Osteoblast (primary cell): ENCODE results near the gene TGFBR2. TPM values are rescaled to one million over a fixed set of nuclear protein-coding genes. Genes with fewer than 3 reads are reported as not detected.

ENCODE experiments used
- DNase-seq: peaks from one replicate; pipeline ENCODE4 v3.0.0; 2011; ENCODE audit warnings: low spot score, mixed read lengths; ENCODE audit not compliant: insufficient read length; ENCODE audit errors: missing footprints
- H2AFZ ChIP-seq: 2 replicates; pipeline ENCODE4 v1.6.0; 2011; ENCODE audit warnings: mild to moderate bottlenecking, low read length
- H3K27ac ChIP-seq: 2 replicates; pipeline ENCODE4 v1.5.1; 2011; ENCODE audit warnings: mild to moderate bottlenecking, low read depth, low read length, moderate library complexity
- H3K27me3 ChIP-seq: 2 replicates; pipeline ENCODE4 v1.6.0; 2012; ENCODE audit warnings: mild to moderate bottlenecking, control low read depth, inconsistent platforms, low read length, moderate library complexity; ENCODE audit not compliant: insufficient read depth
- H3K36me3 ChIP-seq: 2 replicates; pipeline ENCODE4 v1.5.1; 2011; ENCODE audit warnings: mild to moderate bottlenecking, low read length, control low read depth, moderate library complexity; ENCODE audit not compliant: insufficient read depth
- H3K4me1 ChIP-seq: 2 replicates; pipeline ENCODE4 v1.5.1; 2011; ENCODE audit warnings: mild to moderate bottlenecking, low read length, control low read depth, moderate library complexity; ENCODE audit not compliant: insufficient read depth
- H3K4me2 ChIP-seq: 2 replicates; pipeline ENCODE4 v1.6.0; 2011; ENCODE audit warnings: mild to moderate bottlenecking, low read length; ENCODE audit not compliant: insufficient read depth
- H3K4me3 ChIP-seq: fragments of 200-600 bp; sonication (generic); 3 replicates; pipeline ENCODE4 v1.5.1; 2012; ENCODE audit warnings: mild to moderate bottlenecking, low read length, inconsistent platforms; ENCODE audit not compliant: insufficient read depth
- H3K79me2 ChIP-seq: 2 replicates; pipeline ENCODE4 v1.6.0; 2012; ENCODE audit warnings: mild to moderate bottlenecking, low read length, control low read depth, inconsistent platforms; ENCODE audit not compliant: insufficient read depth
- H3K9me3 ChIP-seq: 2 replicates; pipeline ENCODE4 v1.5.1; 2011; ENCODE audit warnings: low read depth, low read length, control low read depth
- H4K20me1 ChIP-seq: 2 replicates; pipeline ENCODE4 v1.6.0; 2012; ENCODE audit warnings: mild to moderate bottlenecking, low read length, control low read depth; ENCODE audit not compliant: insufficient read depth
- total RNA-seq: library from RNA; depleted of rRNA; stranded (reverse); fragments of >200 nt; gene quantifications from 2 replicates; pipeline ENCODE4 v1.2.3, GENCODE V29; 2012
- TF ChIP-seq, protein P1 (sequence below): IDR thresholded peaks from 2 replicates; pipeline ENCODE4 v1.5.1; 2011; ENCODE audit warnings: mild to moderate bottlenecking, low read depth, low read length, moderate library complexity; ENCODE audit errors: extremely low read depth

The TGFBR2 gene
- total RNA-seq, 1 donor: 118 TPM

DNA sequence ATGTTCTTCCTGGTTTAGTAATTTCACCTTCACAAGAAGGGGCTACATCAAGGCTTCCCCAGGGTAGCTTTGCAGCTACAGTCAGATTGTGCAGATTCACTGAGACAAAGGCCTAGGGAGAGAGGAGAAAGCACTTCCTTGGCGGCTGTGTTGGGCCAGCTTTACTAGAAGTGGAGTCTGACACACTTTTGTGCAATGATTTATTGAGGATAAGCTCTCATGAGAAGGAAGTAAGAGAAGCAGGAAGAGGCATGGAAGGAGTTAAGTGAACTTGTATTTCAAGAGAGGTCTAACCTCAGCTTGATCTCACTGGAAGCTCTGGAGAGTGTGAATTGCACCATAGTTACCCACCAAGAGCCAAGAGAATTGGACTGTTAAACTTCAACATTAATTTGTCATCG is 78.9 kb downstream of the TGFBR2 start:
- DNase-seq: no peak

DNA sequence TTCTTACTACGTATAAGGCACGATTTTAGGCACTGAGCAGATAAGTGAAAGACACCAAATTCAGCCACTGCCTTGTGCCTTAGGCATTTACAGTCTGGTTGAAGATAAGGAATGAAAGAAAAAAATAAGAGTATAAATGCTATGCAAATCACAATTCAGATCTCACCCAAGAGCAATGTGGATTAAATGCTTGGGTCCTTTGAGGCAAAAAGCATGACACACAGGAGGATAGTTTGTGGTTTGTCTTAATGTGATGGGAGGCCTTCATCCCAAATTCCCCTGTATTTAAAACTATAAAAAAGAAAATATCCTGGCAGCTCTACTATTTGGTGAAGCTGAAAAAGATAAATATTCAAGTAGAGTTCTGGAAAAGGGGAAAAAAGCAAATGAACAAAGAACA is 79.8 kb downstream of the TGFBR2 start:
- peaks cover 23% of the 10 kb centered on the region for H3K79me2 ChIP-seq
- no peaks in the 10 kb centered on the region for H3K27me3 ChIP-seq
- H3K4me2 ChIP-seq: no peak overlapping the region
- H3K4me1 ChIP-seq: peaks cover 48% of the 10 kb centered on the region
- peaks cover 41% of the 10 kb centered on the region for H3K36me3 ChIP-seq
- no peak overlapping the region for H3K4me3 ChIP-seq
- TF ChIP-seq, protein P1, sequence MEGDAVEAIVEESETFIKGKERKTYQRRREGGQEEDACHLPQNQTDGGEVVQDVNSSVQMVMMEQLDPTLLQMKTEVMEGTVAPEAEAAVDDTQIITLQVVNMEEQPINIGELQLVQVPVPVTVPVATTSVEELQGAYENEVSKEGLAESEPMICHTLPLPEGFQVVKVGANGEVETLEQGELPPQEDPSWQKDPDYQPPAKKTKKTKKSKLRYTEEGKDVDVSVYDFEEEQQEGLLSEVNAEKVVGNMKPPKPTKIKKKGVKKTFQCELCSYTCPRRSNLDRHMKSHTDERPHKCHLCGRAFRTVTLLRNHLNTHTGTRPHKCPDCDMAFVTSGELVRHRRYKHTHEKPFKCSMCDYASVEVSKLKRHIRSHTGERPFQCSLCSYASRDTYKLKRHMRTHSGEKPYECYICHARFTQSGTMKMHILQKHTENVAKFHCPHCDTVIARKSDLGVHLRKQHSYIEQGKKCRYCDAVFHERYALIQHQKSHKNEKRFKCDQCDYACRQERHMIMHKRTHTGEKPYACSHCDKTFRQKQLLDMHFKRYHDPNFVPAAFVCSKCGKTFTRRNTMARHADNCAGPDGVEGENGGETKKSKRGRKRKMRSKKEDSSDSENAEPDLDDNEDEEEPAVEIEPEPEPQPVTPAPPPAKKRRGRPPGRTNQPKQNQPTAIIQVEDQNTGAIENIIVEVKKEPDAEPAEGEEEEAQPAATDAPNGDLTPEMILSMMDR: no peak
- H2AFZ ChIP-seq: no peak overlapping the region
- no peak for DNase-seq
- no peak overlapping the region for H3K27ac ChIP-seq
- no peaks in the 10 kb centered on the region for H3K9me3 ChIP-seq
- H4K20me1 ChIP-seq: no peaks in the 10 kb centered on the region

More for the DNA sequence above, 78.9 kb downstream of the TGFBR2 start:
- Histone ChIP-seq H3K4me3 (no peak overlapping the region), H3K79me2 (peaks cover 23% of the 10 kb centered on the region), H3K4me2 (no peak overlapping the region), H2AFZ (no peak overlapping the region), H3K4me1 (peaks cover 47% of the 10 kb centered on the region), H3K27me3 (no peaks in the 10 kb centered on the region), H3K9me3 (no peaks in the 10 kb centered on the region), H3K36me3 (peaks cover 32% of the 10 kb centered on the region), H4K20me1 (no peaks in the 10 kb centered on the region), H3K27ac (no peak overlapping the region)
- TF ChIP-seq, protein P1: no peak

DNA sequence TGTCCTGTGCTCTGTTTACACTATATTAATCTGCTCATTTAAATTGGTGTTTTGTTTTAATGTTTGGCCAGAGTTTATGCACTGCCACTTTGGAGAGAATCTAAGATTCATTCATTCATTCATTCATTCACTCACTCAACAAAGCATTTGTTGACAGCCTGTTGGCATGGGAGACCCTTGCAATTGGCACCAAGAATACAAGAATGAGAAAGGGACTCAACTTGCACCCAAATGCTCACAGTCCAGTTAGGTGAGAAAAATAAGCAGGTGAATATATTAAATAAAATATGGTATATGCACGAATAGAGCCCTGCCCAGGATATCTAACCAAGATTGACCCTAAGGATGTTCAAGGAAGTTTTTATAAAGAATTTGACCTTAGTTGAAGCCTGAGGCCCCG is 80.4 kb downstream of the TGFBR2 start:
- H2AFZ ChIP-seq: no peak overlapping the region
- no peak for DNase-seq
- H4K20me1 ChIP-seq: no peaks in the 10 kb centered on the region
- H3K79me2 ChIP-seq: peaks cover 23% of the 10 kb centered on the region
- TF ChIP-seq, protein P1: no peak
- H3K4me3 ChIP-seq: no peak overlapping the region
- no peaks in the 10 kb centered on the region for H3K9me3 ChIP-seq
- H3K27ac ChIP-seq: no peak overlapping the region
- H3K4me2 ChIP-seq: no peak overlapping the region
- H3K4me1 ChIP-seq: peaks cover 41% of the 10 kb centered on the region
- H3K27me3 ChIP-seq: no peaks in the 10 kb centered on the region
- peaks cover 46% of the 10 kb centered on the region for H3K36me3 ChIP-seq

DNA sequence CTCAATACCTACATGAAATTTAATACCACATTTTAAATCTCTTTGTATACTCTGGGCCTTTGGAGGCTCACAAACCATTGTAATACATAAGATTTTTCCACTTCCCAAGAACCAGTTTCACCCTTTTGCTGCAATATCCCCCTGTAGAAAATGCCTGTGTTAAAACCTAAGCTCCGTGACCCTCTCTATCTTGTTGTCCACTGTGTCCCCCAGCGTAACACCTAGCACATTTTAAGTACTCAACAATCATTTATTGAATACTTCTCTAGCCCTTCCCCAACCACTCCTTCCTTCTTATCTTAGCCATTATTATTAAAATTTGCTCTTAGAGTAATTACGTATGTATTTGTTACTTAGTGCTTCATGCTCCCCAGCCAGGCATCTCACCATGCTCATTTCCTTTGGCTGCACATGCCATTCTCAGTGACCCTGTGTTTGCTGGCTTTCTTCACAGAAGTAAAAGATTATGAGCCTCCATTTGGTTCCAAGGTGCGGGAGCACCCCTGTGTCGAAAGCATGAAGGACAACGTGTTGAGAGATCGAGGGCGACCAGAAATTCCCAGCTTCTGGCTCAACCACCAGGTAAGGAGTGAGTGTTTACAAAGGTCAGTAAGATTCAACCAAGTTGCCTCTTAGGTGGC is 81.6 kb downstream of the TGFBR2 start:
- Histone ChIP-seq H3K27me3 (no peaks in the 10 kb centered on the region), H3K27ac (peak overlapping the region; percentile 74), H3K4me1 (peaks cover 31% of the 10 kb centered on the region), H3K36me3 (peaks cover 55% of the 10 kb centered on the region), H3K9me3 (no peaks in the 10 kb centered on the region), H2AFZ (no peak overlapping the region), H3K4me2 (no peak overlapping the region), H3K79me2 (peaks cover 19% of the 10 kb centered on the region), H4K20me1 (no peaks in the 10 kb centered on the region), H3K4me3 (no peak overlapping the region)
- DNase-seq: no peak
- TF ChIP-seq, protein P1: no peak
